NCI-H510A treated with DMSO at 0.1 percent for 48 hours (cell line): Measurements from ENCODE around the gene COX8C.

Source experiments
- DNase-seq: peaks from one replicate; lab custom pipeline; 2025; lab: John Stamatoyannopoulos, UW

COX8C gene, protein sequence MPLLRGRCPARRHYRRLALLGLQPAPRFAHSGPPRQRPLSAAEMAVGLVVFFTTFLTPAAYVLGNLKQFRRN

GRCh38 chr14:93346926-93347721 lies at the start of gene COX8C:
Gene COX8C (plus strand): TSS chr14:93347182. CDS start chr14:93347269, 87 bp downstream.
- no peak for DNase-seq

GRCh38 chr14:93299416-93299815 lies 47.6 kb upstream of the COX8C start:
- no peak for DNase-seq

GRCh38 chr14:93299866-93300265 lies 47.1 kb upstream of the COX8C start:
- no peak for DNase-seq

DNA sequence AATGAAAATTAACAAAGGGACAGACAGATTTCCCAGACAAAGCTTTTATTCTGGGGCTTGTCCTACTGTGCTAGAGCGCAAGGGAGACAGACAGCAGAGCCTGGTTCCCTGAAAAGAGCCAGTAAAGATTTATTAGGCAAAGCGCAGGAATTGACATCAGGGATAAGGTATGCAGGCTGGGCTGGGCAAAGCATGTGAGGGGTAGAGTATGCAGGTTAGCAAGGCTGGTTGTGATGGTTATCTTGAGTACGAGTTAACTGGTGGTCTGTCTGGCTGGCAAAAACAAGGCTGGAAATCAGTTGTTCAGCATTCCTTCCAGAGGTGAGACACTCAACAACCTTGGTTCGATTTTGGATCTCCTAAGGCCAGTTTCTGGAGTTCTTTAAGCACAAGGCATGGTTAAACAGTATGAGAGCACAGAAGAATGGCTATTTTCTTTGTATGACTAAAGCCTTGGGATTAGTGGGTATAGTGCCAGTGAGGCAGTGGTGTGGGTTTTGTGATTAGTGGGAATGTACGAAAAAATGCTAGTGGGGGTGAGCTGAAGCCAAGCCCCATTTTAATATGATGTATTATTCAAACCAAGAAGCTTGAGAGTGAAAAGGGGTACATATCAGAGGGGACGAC lies 45.0 kb upstream of the COX8C start:
- DNase-seq: no peak

- no peak for DNase-seq
These were observed 44.0 kb upstream of the COX8C start for GRCh38 chr14:93302688-93303581.

GRCh38 chr14:93303659-93304058 lies 43.3 kb upstream of the COX8C start:
- no peak for DNase-seq

DNA sequence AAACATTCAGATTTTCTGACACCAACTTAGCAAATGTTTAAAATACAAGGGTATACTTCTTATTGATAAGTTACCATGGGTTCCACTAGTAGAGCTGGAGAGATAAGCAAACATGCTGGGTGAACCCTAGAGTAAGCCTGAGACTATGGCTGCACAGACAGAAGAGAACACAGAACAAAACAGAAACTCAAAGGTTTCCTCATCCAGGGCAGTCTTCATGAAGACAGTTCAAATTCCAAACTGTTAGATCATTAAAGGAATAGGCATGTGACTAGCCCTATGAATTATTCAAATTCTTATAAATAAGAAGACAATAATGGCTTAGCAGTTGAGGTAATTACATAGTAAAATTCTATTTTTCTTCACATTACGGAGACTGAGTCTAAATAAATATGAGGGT lies 42.2 kb upstream of the COX8C start:
- no peak for DNase-seq

DNA sequence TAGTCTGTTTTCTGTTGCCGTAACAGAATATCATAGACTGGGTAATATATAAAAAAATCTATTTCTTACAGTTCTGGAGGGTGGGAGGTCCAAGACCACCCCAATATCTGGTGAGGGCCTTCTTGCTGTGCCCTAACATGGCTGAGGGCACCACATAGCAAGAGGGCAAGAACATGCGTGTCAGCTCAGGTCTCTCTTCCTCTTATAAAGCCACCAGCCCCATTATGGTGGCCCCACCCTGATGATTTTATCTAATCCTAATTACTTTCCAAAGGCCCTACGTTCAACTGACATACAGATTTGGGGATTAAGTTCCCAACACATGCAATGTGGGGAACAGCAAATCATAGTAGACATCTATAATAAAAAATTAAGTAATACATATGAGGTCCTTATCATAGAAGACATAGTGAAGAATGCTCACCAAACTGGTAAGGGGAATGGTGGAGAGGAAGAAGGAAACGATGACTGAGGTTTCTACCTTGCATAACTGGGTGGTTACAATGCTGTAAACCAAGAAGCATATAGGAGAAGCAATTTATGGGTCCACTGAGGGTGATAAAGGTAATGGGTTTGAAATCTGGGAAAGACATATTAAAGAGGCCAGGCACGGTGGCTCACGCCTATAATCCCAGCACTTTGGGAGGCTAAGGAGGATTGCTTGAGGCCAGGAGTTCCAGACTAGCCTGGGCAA lies 41.1 kb upstream of the COX8C start:
- no peak for DNase-seq

- DNase-seq: no peak
These were observed 40.2 kb upstream of the COX8C start for GRCh38 chr14:93306812-93307211.

- DNase-seq: no peak
These were observed 38.2 kb upstream of the COX8C start for GRCh38 chr14:93308686-93309345.

DNA sequence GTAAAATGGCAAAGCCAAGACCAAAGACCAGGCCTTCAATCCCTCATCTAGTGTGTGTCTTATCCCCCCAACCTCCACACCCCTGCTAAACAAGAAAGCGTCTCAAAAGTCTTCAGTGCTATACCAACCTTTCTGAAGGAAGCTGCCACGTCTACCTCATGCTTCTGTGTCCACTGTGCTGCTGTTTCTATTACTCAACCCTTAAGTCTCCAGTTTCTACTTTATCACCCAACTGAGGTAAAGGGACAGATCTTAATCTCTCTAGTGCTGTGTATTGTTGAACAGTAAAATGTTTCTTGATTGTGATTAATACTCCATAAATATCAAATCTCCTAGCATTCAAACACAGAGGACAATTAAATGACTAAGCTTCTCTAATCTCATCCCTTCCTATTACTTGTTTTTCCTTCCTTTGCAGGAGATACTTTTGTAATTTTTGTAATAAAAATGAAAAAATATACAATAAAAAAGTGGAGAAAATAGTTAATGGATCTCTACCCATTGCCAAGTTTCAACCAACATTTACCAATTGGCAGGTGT lies 37.5 kb upstream of the COX8C start:
- DNase-seq: no peak

DNA sequence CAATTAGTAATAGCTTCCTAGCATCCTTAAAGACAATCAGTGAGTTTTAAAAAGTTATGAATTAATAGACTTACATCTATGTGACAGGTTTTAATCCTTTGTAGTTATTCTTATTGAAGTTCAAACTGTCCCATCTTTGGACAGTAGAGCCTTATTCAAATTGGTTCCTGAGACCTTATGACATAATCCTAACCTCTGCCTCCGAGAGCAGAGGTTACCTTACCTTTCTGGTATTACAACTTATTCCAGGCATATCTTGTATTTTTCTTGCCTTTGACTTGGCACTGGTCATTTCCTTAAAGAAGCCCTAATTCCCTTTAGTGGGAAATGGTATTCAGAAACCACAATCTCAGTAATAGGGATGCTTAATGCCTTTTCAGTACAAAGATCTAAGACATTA lies 35.9 kb upstream of the COX8C start:
- DNase-seq: no peak

GRCh38 chr14:93315575-93315974 lies 31.4 kb upstream of the COX8C start:
- DNase-seq: no peak

GRCh38 chr14:93316716-93317115 lies 30.3 kb upstream of the COX8C start:
- no peak for DNase-seq

GRCh38 chr14:93317210-93317874 lies 29.6 kb upstream of the COX8C start:
- DNase-seq: no peak

DNA sequence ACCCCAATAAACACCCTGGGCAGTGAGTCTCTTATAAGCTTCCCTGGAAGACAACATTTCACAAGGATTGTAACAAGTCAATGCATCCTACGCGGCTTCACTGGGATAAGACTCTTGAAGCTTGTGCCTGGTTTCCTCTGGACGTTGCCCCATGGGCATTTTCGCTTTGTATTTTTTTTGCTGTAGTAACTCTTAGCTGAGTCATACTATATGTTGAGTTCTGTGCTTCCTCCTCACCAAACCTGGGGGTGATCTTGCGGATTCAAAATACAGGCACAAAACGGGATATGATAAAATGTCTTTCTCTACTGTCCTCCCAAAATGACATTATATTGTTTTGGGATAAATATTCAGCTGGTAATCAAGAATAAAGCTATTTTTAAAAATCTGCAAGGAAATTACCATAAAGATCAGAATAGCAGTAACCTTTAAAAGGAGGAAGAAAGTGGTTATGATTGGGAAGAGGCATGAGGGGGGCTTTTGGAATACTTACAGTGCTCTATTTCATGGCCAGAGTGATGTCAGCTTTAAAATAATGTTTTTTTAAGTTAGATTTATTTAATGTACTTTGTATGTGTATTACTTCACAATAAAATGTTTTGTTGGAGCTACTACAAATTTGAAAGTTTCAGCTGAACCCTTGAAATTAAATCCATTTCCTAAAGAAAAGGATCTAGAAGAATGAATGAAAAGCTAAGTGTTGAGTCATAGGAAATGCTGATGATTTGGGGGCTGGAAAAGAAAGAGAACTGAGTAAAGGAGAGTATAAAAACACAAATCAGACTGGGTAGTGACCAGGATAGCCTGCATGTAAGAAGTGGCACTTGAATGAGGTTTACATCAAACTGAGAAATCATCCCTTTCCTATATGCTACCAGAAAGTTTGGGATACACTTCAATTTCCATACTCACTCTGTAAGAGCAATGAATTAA lies 28.8 kb upstream of the COX8C start:
- DNase-seq: no peak

- DNase-seq: peak; percentile 8
These were observed 28.1 kb upstream of the COX8C start for GRCh38 chr14:93318927-93319326.

- DNase-seq: no peak
These were observed 27.5 kb upstream of the COX8C start for GRCh38 chr14:93319494-93319893.

DNA sequence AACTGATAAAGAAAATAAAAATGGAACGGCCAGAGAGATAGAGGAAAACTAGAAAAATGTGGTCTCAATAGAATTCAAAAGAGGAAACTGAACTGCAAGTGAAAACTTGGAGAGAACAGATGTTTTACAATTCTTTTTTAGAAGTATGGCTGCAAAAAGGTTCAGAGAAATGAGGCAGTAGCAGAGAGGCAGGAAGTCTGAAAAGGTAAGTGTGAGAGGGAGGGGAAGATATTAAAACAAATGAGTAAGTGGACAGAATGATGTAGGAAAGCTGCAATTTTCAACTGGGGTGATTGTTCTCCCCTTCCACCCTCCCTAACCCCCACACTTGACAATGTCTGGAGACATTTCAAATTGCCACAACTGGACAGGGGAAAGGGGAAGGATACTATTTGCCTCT lies 27.0 kb upstream of the COX8C start:
- DNase-seq: no peak
